NT2/D1 (cell line): Measurements from ENCODE around the gene PCDHGA10.

Source experiments
- YY1 ChIP-seq: IDR thresholded peaks from 2 replicates; pipeline ENCODE4 v1.6.1; 2011; ENCODE audit not compliant: insufficient read length, insufficient read depth
- ZNF274 ChIP-seq: IDR thresholded peaks from 2 replicates; pipeline ENCODE4 v1.6.1; 2011; ENCODE audit warnings: mild to moderate bottlenecking, low read depth, low read length

DNA sequence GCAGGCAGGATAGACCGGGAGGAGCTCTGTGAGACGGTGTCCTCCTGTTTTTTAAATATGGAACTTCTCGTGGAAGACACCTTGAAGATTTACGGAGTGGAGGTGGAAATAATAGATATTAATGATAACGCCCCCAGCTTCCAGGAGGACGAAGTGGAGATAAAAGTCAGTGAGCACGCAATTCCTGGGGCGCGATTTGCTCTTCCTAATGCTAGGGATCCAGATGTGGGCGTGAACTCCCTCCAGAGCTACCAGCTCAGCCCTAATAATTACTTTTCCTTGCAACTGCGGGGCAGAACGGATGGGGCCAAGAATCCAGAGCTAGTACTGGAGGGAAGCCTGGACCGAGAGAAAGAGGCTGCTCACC, 8.7 kb downstream of the PCDHGA10 start:
- no peak for TF ChIP-seq YY1
- TF ChIP-seq ZNF274, result no peak
